Testis (tissue), 3 donors: ENCODE measurements around the gene SLC9A1. TPM values are rescaled to one million over a fixed set of nuclear protein-coding genes. Genes with fewer than 3 reads are reported as not detected.

Experiments used
- DNase-seq: peaks from one replicate; pipeline ENCODE4 v3.0.0-alpha.2; 2019
- H3K27ac ChIP-seq, 2 donors: fragments of 200-600 bp; sonication (generic); one replicate each; pipeline ENCODE4 v1.5.1; 2019
- H3K27me3 ChIP-seq: fragments of 200-600 bp; sonication (generic); one replicate; pipeline ENCODE4 v1.5.1; 2019
- H3K36me3 ChIP-seq: fragments of 200-600 bp; sonication (generic); one replicate; pipeline ENCODE4 v1.5.1; 2017; ENCODE audit warnings: low read depth; ENCODE audit errors: missing control alignments
- H3K4me1 ChIP-seq: fragments of 200-600 bp; sonication (generic); one replicate; pipeline ENCODE4 v1.5.1; 2019
- H3K4me3 ChIP-seq, 2 donors: fragments of 200-600 bp; sonication (generic); one replicate each; pipeline ENCODE4 v1.5.1; 2017 to 2019
- H3K9me3 ChIP-seq: fragments of 200-600 bp; sonication (generic); one replicate; pipeline ENCODE4 v1.5.1; 2017
- CTCF ChIP-seq, 3 experiments: fragments of 450-650 bp in 2 of 3; fragments of 200-600 bp in 1 of 3; sonication (generic) in 1 of 3; IDR thresholded peaks; one replicate each; pipeline ENCODE4 v1.5.1; 2016 to 2019; ENCODE audit warnings: antibody characterized with exemption in 3 of 3, mild to moderate bottlenecking in 2 of 3, moderate library complexity in 1 of 3
- POLR2A ChIP-seq: fragments of 450-650 bp; IDR thresholded peaks from one replicate; pipeline ENCODE4 v1.6.1; 2017; ENCODE audit warnings: antibody characterized with exemption, mild to moderate bottlenecking, moderate library complexity
- WGBS, 2 donors: methylation state at CpG; one replicate each; pipeline ENCODE4 v1.1.5; 2018; 5-methylcytosine and 5-hydroxymethylcytosine counted together
- intact Hi-C: fragments of 100-400 bp; cut with DNase I; formaldehyde crosslinking; loops from one replicate; pipeline ENCODE4 v1.15.1; 2023; ENCODE audit warnings: low total_unique reads
- polyA plus RNA-seq: library from polyadenylated mRNA; stranded (reverse); fragments of 350-450 nt; fragmentation: Illumina TruSeq; extraction: RNeasy Lipid Tissue Mini Kit (QIAGEN cat#74804); gene quantifications from one replicate; pipeline ENCODE4 v1.2.3, GENCODE V29; 2014; ENCODE audit warnings: low read depth, low replicate concordance; ENCODE audit not compliant: insufficient read depth
- total RNA-seq, 2 donors: library from RNA; depleted of rRNA; stranded (reverse); fragments of >200 nt; gene quantifications; one replicate each; pipeline ENCODE4 v1.2.3, GENCODE V29; 2016

The SLC9A1 gene
- total and polyA plus RNA-seq, 3 donors from 2014 or later = 16.8 to 33.5 (median 26.4) TPM

- DNase-seq = no peak
- WGBS, 2 donors = 74 to 84% methylated on average over 4 to 5 of the region's 5 CpGs
- Histone ChIP-seq H3K4me1 (peaks cover 9% of the 10 kb centered on the region), H3K36me3 (no peaks in the 10 kb centered on the region), H3K4me3 (no peak overlapping the region), H3K27me3 (no peaks in the 10 kb centered on the region), H3K27ac (no peak overlapping the region), H3K9me3 (no peaks in the 10 kb centered on the region)
- intact Hi-C loops = no loop called here
- TF ChIP-seq CTCF (IDR thresholded peaks at IDR 0.05) (no peak), POLR2A (no peak)
Measured at GRCh38 chr1:27135541-27136235, 19.2 kb downstream of the SLC9A1 start.

DNA sequence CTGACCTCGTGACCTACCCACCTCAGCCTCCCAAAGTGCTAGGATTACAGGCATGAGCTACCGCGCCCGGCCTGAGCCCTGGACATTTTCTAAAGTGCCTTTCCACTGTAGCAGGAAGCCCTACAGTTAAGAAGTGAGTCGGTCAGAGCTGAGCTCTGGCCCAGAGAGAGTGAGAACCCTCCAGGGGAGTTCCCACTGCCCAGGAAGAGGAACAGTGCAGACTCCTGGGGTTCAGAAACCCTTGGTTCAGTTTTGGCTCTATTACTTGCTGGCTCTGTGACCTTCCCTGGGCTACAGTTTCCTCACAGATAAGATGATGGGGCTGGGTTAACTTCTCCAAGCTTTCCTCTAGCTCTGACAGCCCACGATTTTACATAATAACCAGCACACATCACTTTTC, 20.9 kb downstream of the SLC9A1 start:
- WGBS, 2 donors = 74 to 80% methylated on average over 5 to 6 of the region's 6 CpGs
- no peak for DNase-seq

DNA sequence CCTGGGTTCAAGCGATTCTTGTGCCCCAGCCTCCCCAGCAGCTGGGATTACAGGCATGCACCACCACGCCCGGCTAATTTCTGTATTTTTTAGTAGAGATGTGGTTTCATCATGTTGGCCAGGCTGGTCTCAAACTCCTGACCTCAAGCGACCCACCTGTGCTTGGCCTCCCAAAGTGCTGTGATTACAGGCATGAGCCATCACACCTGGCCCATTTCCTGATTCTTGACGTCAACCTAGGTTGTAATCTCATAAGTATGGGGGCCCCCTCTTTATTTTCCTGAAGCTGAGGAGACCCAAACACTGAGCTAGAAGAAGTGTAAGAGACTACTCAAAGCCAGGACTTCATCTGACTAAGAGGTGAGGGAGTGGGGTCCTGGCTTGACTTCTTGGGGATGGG, 21.8 kb downstream of the SLC9A1 start:
- 96% methylated on average over 5 of the region's 5 CpGs for WGBS, 2 donors
- Histone ChIP-seq H3K36me3 (no peaks in the 10 kb centered on the region), H3K27me3 (no peaks in the 10 kb centered on the region), H3K4me3 (no peak overlapping the region), H3K4me1 (peaks cover 9% of the 10 kb centered on the region), H3K27ac (no peak overlapping the region), H3K9me3 (no peaks in the 10 kb centered on the region)
- no peak for DNase-seq
- intact Hi-C loops = no loop called here
- TF ChIP-seq POLR2A (no peak), CTCF (IDR thresholded peaks at IDR 0.05) (no peak)

More for the DNA sequence above, 20.9 kb downstream of the SLC9A1 start:
- H3K4me3 ChIP-seq = no peak overlapping the region
- H3K4me1 ChIP-seq = peaks cover 9% of the 10 kb centered on the region
- intact Hi-C loops = no loop called here
- no peaks in the 10 kb centered on the region for H3K9me3 ChIP-seq
- no peak for TF ChIP-seq POLR2A
- no peaks in the 10 kb centered on the region for H3K27me3 ChIP-seq
- H3K27ac ChIP-seq = no peak overlapping the region
- no peaks in the 10 kb centered on the region for H3K36me3 ChIP-seq

DNA sequence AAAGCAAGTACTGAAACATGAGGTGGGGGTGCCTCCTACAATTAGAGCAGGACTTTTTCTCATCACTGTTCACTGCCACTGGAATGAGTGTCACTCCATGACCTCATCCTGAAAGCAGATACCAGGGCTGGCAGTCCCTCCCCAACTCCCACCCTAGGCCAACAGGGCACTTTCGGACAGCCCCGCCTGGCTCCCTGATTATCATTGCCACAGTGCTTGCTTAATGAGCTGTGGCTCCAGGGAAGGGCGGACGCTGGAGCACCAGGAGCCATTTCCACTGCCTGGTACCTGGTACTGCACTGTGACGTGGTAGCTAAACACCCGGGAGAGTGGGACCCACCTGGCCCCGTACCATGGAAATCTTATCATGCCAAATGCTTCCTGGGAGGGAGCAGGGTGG, 22.3 kb downstream of the SLC9A1 start:
- no peak for DNase-seq
- H3K4me3 ChIP-seq = no peak overlapping the region
- H3K27me3 ChIP-seq = no peaks in the 10 kb centered on the region
- intact Hi-C loops = no loop called here
- no peaks in the 10 kb centered on the region for H3K36me3 ChIP-seq
- peaks cover 9% of the 10 kb centered on the region for H3K4me1 ChIP-seq
- TF ChIP-seq CTCF (IDR thresholded peaks at IDR 0.05) = no peak
- no peak for TF ChIP-seq POLR2A
- no peak overlapping the region for H3K27ac ChIP-seq
- WGBS, 2 donors = 76 to 82% methylated on average over 7 of the region's 7 CpGs
- no peaks in the 10 kb centered on the region for H3K9me3 ChIP-seq

GRCh38 chr1:27132147-27132546, 22.8 kb downstream of the SLC9A1 start:
- H3K4me3 ChIP-seq = no peak overlapping the region

More at GRCh38 chr1:27132147-27132546, 22.8 kb downstream of the SLC9A1 start:
- H3K27me3 ChIP-seq = no peaks in the 10 kb centered on the region
- 62 to 68% methylated on average over 4 of the region's 4 CpGs for WGBS, 2 donors
- no peak for TF ChIP-seq CTCF (IDR thresholded peaks at IDR 0.05)
- TF ChIP-seq POLR2A = no peak
- intact Hi-C loops = no loop called here
- no peaks in the 10 kb centered on the region for H3K36me3 ChIP-seq
- no peaks in the 10 kb centered on the region for H3K9me3 ChIP-seq
- H3K27ac ChIP-seq = no peak overlapping the region
- H3K4me1 ChIP-seq = peaks cover 9% of the 10 kb centered on the region
- no peak for DNase-seq
